GM18909 (cell line): ENCODE measurements around the gene UGGT2.
A peak's percentile ranks its signal among the peaks of the same experiment; 100 is the strongest.
"Not testable (repeated sequence)": the region's sequence is repeated elsewhere in the genome, so short reads cannot be mapped to it uniquely, and the experiment has no call there.

ENCODE experiments used
- ATAC-seq: cut with Tn5 transposase; IDR thresholded peaks from one replicate; pipeline ENCODE4 v1.9.1; 2021; ENCODE audit warnings: mild to moderate bottlenecking; ENCODE audit not compliant: unreplicated experiment, poor library complexity

Gene UGGT2

DNA sequence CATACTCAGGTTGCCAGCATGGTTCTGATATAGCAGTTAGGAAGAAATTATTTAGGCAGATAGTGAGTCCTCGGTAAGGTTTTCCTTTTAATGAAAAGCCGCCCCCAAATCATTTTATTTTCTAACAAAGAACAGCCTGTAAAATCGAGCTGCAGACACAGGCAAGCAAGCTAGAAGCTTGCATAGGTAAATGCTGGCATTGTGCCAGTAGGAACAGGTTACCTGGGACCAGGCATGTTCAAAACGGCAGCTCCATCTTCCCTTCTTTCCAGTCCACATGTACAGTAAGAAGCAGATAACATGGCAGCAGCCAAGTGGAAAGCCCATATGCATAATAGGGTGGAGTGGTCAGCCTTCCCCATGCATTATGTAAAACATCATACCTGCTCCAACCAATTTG is 71.1 kb downstream of the UGGT2 start:
- ATAC-seq: no peak

GRCh38 chr13:95972651-95973050 is 80.5 kb downstream of the UGGT2 start:
- ATAC-seq: not testable (repeated sequence)

DNA sequence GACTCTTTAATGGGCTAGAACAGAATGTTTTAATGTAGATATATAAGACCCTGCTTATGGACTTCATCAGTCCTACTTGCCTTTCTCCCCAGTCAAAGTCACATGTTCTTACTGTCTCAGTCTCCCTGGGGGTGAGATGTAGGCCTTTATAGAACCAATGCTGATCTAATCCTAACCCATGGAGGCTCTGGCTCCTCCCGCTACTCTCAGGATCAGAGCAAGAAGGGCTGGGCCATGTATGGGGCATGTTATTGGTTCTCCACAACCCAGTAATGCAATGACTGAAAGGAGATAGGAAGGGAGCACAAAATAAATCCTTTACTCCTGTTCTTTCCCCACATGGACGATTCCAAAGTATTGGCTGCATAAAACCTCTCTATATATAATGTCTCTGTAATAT is 82.3 kb downstream of the UGGT2 start:
- ATAC-seq: no peak

- ATAC-seq: no peak
Observed at GRCh38 chr13:95968906-95969305, 84.3 kb downstream of the UGGT2 start.

DNA sequence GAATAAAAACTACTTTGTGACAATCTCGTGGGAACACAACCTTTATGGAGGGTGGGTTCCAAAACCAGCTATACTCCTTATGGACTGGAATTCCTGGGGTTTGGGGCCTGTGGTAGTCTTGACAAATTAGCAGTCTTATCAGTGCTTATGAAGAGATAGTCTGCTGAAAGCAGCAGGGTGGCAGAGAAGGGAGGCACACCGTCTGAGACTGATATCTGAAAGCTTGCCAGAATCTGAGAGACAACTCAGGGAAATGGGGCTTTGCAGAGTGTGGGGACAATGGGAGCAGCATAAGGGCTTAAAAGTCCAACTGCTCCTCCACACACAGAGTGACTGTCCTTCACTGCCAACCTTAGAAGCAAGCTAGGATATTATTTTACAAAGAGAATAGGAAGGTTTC is 95.9 kb downstream of the UGGT2 start:
- no peak for ATAC-seq

DNA sequence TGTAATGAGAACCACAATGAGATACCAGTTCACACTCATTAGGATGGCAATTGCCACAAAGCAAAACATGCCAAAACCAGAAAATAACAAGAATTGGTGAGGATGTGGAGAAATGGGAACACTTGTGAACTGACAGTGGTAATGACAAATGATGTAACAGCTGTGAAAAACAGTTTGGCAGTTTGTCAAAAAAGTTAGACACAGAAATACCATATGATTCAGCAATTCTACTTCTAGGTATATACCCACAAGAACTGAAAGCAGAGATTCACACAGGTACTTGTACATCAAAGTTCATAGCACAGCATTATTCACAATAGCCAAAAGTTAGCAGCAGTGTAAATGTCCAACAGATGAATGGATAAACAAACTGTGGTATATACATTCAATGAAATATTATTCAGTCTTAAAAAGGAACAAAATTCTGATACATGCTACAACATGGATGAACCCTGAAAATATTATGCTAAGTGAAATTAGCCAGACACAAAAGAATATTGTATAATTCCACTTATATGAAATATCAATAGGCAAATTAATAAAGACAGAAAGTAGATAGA is 96.5 kb downstream of the UGGT2 start:
- ATAC-seq: no peak

- no peak for ATAC-seq
Observed at GRCh38 chr13:95955719-95956118, 97.5 kb downstream of the UGGT2 start.

DNA sequence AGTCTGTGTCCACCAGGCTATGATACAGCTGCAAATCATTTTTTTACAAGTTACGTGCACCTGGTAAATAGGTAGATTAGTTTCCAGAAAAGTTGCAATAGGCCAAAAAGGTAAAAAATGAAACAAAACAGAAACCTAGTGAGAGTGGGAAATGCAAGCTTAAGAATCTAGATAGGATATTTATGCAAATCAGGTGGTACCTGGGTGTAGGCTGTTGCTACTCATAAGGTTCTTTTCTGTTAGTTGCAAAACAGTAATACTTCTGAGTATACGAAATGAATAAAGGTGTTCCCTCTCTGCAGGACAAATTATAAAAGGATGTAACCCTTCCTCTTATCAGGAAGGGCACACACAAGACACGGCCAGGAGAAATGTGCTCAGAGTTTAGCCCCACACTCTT is 97.9 kb downstream of the UGGT2 start:
- peak; percentile 90 for ATAC-seq

- ATAC-seq: no peak
Observed at GRCh38 chr13:95954266-95954665, 98.9 kb downstream of the UGGT2 start.

- no peak for ATAC-seq
Observed at GRCh38 chr13:95950103-95950502, 103.1 kb downstream of the UGGT2 start.

- no peak for ATAC-seq
Observed at GRCh38 chr13:95948656-95949055, 104.5 kb downstream of the UGGT2 start.

GRCh38 chr13:95937714-95938320 is 115.4 kb downstream of the UGGT2 start:
- ATAC-seq: no peak

- ATAC-seq: no peak
Observed at GRCh38 chr13:95931300-95932025, 121.7 kb downstream of the UGGT2 start.

DNA sequence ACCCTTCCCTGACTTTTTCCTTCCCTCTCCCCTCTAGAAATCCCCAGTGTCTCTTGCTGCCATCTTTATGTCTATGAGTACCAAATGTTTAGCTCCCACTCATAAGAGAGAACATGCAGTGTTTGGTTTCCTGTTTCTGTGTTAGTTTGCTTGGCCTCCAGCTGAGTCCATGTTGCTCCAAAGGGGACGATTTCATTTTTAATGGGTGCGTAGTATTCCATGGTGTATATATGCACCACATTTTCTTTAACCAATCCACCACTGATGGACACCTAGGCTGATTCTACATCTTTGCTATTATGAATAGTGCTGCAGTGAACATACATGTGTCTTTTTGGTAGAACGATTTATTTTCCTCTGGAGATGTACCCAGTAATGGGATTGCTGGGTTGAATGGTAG is 123.8 kb downstream of the UGGT2 start:
- ATAC-seq: no peak

DNA sequence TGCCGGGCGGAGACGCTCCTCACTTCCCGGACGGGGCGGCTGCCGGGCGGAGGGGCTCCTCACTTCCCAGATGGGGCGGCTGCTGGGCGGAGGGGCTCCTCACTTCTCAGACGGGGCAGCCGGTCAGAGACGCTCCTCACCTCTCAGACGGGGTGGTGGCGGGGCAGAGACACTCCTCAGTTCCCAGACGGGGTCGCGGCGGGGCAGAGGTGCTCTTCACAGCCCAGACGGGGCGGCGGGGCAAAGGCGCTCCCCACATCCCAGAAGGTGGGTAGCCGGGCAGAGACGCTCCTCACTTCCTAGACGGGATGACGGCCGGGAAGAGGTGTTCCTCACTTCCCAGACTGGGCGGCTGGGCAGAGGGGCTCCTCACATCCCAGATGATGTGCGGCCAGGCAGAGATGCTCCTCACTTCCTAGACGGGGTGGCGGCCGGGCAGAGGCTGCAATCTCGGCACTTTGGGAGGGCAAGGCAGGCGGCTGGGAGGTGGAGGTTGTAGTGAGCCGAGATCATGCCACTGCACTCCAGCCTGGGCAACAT is 124.8 kb downstream of the UGGT2 start:
- ATAC-seq: not testable (repeated sequence)

GRCh38 chr13:95926231-95926630 is 127.0 kb downstream of the UGGT2 start:
- ATAC-seq: no peak

- no peak for ATAC-seq
Observed at GRCh38 chr13:95924389-95924994, 128.7 kb downstream of the UGGT2 start.

DNA sequence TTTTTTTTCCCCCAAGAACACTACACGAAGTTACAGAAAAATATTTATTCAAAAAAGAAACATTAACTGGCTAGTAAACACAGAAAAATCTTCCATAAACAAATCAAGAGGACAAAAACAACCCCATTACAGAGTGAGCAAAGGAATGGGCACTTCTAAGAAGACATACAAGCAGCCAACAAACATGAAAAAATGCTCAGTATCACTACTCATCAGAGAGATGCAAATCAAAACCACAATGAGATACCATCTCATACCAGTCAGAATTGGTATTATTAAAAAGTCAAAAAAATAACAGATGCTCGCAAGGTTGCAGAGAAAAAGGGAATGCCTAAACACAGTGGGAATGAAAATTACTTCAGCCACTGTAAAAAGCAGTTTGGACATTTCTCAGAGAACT is 131.7 kb downstream of the UGGT2 start:
- no peak for ATAC-seq

DNA sequence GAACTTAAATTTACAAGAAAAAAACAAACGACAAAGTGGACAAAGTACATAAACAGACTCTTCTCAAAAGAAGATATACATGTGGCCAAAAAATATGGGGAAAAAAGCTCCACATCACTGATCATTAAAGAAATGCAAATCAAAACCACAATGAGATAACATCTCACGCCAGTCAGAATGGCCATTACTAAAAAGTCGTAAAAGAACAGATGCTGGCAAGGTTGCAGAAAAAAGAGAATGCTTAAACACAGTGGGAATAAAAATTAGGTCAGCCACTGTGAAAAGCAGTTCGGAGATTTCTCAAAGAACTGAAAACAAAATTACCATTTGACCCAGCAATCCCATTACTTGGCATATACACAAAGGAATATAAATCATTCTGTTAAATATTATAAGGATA is 132.7 kb downstream of the UGGT2 start:
- ATAC-seq: no peak

DNA sequence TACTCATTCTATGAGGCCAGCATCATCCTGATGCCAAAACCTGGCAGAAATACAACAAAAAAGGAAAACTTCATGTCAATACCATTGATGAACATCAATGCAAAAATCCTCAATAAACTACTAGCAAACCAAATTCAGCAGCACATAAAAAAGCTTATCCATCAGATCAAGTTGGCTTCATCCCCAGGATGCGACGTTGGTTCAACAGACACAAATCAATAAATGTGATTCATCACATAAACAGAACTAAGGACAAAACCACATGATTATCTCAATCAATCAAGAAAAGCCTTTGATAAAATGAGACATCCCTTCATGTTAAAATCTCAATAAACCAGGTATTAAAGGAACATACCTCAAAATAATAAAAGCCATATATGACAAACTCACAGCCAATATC is 134.3 kb downstream of the UGGT2 start:
- ATAC-seq: no peak

GRCh38 chr13:95914991-95915501 is 138.2 kb downstream of the UGGT2 start:
- ATAC-seq: no peak
